ENCODE measurements around the gene ARID4B.
A peak's percentile ranks its signal among the peaks of the same experiment; 100 is the strongest.

ARID4B gene

GRCh38 chr1:235157150-235157549 lies 170.8 kb downstream of the ARID4B start:
- DNase-seq: no peak

GRCh38 chr1:235156740-235157139 lies 171.2 kb downstream of the ARID4B start:
- no peak for DNase-seq

GRCh38 chr1:235156265-235156664 lies 171.7 kb downstream of the ARID4B start:
- DNase-seq: no peak

- no peak for DNase-seq
Observed at GRCh38 chr1:235152235-235152634, 175.7 kb downstream of the ARID4B start.

GRCh38 chr1:235151033-235151432 lies 176.9 kb downstream of the ARID4B start:
- no peak for DNase-seq

GRCh38 chr1:235149824-235150223 lies 178.2 kb downstream of the ARID4B start:
- no peak for DNase-seq

GRCh38 chr1:235147269-235147668 lies 180.7 kb downstream of the ARID4B start:
- no peak for DNase-seq

GRCh38 chr1:235145639-235146038 lies 182.3 kb downstream of the ARID4B start:
- DNase-seq: no peak

- DNase-seq: no peak
Observed at GRCh38 chr1:235142991-235143390, 185.0 kb downstream of the ARID4B start.

- DNase-seq: no peak
Observed at GRCh38 chr1:235139315-235139714, 188.7 kb downstream of the ARID4B start.

- no peak for DNase-seq
Observed at GRCh38 chr1:235138821-235139220, 189.2 kb downstream of the ARID4B start.

GRCh38 chr1:235136111-235136510 lies 191.9 kb downstream of the ARID4B start:
- no peak for DNase-seq

- DNase-seq: no peak
Observed at GRCh38 chr1:235134171-235134570, 193.8 kb downstream of the ARID4B start.

GRCh38 chr1:235133086-235133485 lies 194.9 kb downstream of the ARID4B start:
- DNase-seq: no peak

GRCh38 chr1:235131961-235132360 lies 196.0 kb downstream of the ARID4B start:
- DNase-seq: no peak

GRCh38 chr1:235130766-235131270 lies 197.2 kb downstream of the ARID4B start:
- DNase-seq: no peak

- DNase-seq: no peak
Observed at GRCh38 chr1:235129774-235130570, 198.0 kb downstream of the ARID4B start.

GRCh38 chr1:235128456-235129328 lies 199.3 kb downstream of the ARID4B start, which contains the start of gene TOMM20:
Gene TOMM20, minus strand, starts transcription at chr1:235128837. Its CDS starts 122 bp downstream, at chr1:235128715.
- DNase-seq: peak; percentile 97

GRCh38 chr1:235127732-235128455 lies 200.1 kb downstream of the ARID4B start:
- peak in 1 of 2 donors; percentile 18 for DNase-seq

- no peak for DNase-seq
Observed at GRCh38 chr1:235127203-235127602, 200.8 kb downstream of the ARID4B start.

- no peak for DNase-seq
Observed at GRCh38 chr1:235124665-235125064, 203.3 kb downstream of the ARID4B start.

- no peak for DNase-seq
Observed at GRCh38 chr1:235124111-235124510, 203.9 kb downstream of the ARID4B start.

GRCh38 chr1:235122348-235122747 lies 205.6 kb downstream of the ARID4B start:
- no peak for DNase-seq
